GM18867 (cell line): ENCODE results near the gene AP1AR.
"Not testable (repeated sequence)": the region's sequence is repeated elsewhere in the genome, so short reads cannot be mapped to it uniquely, and the experiment has no call there.

Experiments used
- ATAC-seq: cut with Tn5 transposase; IDR thresholded peaks from one replicate; pipeline ENCODE4 v1.9.1; 2021; ENCODE audit warnings: mild to moderate bottlenecking, moderate library complexity; ENCODE audit not compliant: unreplicated experiment

Gene AP1AR

DNA sequence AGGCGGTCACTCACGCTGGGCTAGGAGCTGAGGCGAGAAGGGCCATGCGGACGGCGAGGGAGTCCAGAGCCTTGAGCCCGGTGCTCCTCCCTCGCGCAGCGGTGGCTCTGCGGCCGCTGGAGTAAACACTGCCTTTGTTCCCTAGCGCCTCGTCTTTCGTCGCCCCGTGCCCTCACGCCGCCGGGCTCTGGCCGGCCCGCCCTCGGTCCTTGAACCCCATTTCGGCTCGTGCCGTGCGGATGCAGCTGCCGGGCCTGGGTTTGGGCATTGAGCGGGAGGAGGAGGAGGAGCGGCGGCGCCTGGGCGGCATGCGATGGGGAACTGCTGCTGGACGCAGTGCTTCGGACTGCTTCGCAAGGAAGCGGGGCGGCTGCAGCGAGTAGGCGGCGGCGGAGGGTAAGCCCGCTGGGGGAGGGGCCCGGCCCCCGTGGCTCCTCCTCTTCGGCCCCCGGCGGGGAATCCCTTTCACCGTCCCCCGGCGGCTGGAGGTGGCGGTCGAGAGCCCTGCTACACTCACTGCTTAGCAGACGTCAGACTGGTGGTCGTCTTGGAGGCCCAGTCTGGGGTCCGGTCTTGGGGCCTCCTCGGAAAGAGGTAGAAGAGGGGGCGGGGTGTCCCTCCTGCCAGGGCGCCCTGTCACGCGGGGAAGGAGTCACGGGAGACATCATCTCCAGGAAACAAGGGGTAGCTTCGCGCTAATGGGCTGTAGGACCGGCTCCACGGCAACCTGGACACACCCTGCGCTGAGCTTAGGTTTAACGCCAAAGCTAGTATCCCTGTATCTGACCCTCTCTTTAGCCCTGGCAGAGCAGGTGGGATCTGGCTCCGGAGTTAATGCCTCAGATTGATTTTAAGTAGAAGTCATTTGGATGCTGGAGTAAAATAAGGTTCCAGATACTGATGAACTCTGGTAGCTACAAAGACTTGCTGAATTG, at the start of gene AP1AR:
TSS of gene AP1AR (plus strand) at position 9 of the 935 bp plus-strand sequence. CDS start at position 314, 305 bp downstream.
- ATAC-seq, result peak; percentile 66

DNA sequence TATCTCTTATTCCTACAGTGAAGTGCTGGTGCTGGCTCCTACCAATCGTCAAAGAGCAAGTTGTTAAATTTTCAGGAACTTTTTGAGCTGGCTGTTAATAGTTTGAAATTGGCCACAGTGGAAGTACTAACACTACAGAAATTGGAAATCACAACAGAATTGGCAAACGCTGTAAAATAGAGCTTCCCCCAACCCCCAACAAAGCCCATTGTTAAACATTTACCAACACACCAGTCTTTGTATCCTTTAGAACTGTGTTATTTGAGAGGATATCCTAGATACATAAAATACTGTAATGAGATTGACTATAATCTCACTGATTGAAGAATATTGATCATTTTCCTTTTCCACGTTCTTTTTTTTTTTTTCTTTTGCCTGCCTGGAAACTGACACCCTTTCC, 49.0 kb upstream of the AP1AR start:
- ATAC-seq, result no peak

DNA sequence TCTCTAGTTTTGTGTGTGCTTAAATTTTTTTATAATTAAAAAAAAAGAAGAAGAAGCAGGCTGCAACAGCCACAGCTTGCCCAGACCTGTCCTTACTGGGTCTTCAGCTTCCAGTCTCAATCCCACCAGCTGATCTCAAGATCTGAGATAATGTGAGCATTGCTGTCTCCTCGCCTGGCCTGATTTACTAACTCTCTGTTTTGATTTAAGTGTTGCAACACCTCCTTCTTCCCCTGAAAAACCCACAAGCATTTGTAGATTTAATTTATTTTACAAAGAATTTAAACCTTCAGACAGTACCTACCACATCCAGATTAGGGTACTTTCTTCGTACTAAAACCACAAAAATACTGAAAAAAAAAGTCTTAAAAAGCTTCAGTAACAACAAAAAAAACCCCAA, 48.3 kb upstream of the AP1AR start:
- ATAC-seq, result no peak

GRCh38 chr4:112184438-112184837, 47.1 kb upstream of the AP1AR start:
- no peak for ATAC-seq

GRCh38 chr4:112185334-112185733, 46.3 kb upstream of the AP1AR start:
- peak; percentile 77 for ATAC-seq

DNA sequence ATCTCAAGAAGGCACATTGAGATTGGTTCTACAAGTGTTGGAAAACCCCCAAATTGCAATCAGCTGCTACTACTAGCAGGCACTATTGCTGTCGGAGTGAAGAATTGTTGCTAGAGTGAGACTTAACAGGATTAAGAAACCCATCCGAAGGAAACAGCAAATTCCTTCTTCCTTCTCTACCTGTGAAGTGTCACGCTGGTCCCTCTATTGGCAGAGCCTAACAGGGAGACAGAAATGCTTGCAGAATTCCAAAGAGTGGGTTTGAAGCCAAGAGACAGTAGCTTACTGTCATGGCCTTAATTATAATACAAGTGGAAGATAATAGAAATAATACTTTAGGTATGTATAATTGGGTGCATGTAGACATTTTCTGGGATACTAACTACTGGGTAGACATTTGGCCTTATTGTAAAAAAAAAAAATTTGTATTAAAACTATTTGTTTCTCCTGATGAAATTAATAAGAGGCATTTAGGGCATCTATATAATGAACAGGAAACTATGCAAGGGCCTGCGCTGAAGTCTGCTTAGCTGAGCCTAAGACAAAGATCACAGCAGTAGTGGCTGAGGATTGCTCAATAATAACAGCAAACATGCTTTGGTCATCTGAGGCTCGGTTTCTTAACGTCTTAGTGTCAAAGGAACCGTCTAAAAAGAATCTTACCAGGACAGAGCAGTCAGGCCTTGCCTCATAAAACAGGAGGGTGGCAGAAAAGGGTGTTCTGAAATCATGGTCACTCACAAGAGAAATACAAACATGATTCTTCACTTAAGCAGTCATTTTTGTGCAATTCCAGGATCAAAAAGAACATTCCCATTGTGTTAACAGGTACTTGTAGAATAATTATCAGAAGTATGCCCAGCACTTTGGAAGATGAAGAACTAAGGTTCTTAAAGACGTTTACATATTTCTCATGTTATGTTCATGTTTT, 45.6 kb upstream of the AP1AR start:
- ATAC-seq, result no peak

DNA sequence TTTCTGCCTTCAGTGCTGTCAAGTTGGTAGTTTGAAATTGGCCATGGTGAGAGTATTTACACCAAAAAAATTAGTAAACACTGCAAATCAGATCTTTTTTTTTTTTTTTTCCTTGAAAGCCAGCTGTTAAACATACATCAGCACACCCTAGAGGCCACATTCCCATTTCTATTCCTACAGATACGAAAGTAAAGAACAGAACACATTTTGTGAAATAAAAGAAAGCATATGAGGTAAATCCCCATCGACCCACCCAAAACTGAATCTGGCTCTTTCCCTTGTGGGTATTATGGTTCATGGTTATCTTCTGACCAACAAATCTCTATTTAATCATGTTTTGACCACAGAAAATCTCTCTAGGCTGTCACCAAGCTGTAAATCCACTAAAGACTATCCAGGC, 41.8 kb upstream of the AP1AR start:
- ATAC-seq, result no peak

GRCh38 chr4:112190684-112191083, 40.9 kb upstream of the AP1AR start:
- ATAC-seq, result no peak

DNA sequence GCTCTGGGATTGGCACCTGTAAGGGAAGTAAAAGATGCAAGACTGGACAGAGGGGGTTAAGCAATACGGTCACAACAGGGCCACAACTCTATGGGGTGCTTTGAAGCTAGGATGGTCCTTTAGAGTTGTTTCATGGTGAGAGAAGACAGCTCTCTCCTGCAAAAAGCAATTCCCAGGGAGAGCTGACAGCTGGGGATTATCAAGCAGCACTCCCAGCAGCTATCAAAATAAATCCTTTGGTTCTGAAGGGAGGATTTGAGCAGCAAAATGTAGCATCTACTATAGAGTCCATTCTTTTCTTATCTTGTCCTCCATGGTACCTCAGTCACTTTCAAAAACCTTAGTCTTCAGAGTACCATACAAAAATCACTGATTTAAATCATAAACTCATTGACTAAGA, 35.1 kb upstream of the AP1AR start:
- no peak for ATAC-seq

- ATAC-seq, result no peak
These were observed 32.5 kb upstream of the AP1AR start for GRCh38 chr4:112199041-112199440.

- no peak for ATAC-seq
These were observed 29.6 kb upstream of the AP1AR start for GRCh38 chr4:112201915-112202505.

DNA sequence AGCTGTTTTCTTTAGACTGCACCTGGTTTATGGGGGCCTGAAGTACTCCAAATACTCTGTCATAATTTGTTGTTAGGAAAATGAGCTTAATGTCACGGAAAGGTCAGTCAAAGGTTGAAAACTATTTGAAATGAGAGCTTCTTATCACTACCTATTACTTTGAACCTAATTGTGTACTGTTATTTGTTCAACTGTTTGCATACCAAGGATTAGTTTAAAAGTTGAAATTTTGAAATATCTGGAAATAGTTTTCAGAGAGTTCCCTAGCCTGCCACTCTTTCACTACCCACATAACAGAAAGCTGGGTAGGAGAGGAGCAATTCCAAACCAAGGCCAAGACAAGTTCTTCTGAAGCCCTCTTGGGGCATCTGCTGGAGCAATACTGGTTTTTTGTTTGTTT, 28.0 kb upstream of the AP1AR start:
- no peak for ATAC-seq

GRCh38 chr4:112206431-112206830, 25.2 kb upstream of the AP1AR start:
- peak; percentile 45 for ATAC-seq

GRCh38 chr4:112208137-112209095, 23.2 kb upstream of the AP1AR start:
- ATAC-seq, result not testable (repeated sequence)

GRCh38 chr4:112210777-112211176, 20.8 kb upstream of the AP1AR start:
- ATAC-seq, result no peak

DNA sequence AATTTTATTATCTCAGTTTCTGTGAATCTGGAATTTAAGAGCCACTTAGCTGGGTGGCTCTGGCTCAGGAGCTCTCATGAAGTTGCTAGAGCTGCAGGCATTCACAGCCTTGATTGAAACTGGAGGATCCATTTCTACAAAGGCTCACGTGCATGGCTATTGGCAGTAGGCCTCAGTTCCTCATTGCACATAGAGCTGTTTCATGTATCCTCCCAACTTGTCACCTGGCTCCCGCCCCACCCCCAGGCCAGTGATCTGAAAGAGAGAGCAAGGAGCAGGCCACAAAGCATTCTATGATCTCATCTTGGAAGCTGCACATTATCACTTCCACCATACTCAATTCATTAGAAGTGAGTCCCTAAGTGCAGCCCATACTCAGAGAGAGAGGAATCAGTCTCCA, 18.5 kb upstream of the AP1AR start:
- ATAC-seq, result peak; percentile 64

- no peak for ATAC-seq
These were observed 17.7 kb upstream of the AP1AR start for GRCh38 chr4:112213856-112214255.

DNA sequence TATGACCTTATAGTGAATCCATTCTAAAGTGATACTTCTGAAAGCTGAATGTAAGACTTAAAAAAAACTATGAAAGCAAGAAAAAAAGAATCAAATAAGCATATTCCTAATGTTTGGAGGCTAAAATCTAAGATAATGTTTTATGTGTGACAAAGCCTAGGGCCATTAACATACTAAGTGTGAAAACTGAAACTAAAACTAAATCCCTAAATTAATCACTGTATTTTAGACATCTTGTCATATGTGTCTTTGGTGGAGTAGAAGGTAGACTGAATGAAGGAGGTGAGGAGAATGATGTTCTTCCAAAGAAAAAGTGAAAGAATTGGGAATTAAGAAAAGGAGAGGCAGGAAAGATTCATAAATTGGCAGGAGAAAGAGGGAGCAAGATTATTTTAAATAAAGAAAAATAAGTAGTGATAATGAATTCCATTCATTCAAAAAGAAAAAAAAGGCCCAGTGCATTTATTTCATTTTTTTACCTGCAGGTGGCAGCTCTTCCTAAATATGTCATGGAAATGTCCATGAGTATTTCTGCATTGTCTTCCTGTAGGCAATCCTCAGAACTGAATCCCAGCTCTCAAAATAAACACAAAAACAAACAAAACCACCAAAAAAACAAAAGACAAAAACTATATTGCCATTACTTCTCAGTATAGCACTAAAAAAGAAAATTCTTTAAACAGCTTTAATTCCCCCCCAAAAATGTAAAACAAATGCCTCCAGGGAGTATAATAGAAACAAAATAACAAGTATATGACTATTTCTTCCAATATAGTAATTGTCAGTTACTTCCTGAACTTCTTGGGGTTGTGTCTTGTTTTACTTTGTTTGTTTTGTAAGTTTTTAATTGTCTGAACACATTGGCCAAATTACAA, 17.0 kb upstream of the AP1AR start:
- ATAC-seq, result peak; percentile 55

DNA sequence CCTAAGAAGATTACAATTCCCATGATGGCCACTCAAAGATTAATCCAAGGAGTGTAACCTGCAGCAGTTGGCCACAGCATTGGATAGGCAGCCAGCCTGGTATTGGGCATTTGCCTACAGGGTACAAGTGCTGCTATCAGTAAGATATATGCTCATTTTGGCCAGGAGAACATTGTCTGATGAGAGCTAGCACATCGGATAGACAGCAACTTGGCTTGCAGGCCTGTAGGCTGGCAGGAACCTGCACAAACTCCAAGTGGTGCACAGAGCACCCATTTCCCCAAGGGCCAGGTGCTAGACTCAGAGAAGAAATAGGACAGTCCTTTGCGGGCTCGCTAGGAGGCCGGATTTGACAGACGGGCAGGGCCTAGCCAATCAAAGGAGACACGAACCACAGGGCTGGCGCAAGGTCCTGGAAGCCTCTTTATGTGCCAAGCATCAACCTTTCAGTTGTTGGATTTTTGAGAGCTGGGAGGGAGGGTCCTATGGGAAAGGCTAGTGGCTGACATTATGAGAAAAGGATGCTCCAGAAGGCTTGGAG, 11.7 kb upstream of the AP1AR start:
- ATAC-seq, result no peak
